GM12878 (cell line): ENCODE data around the gene NAALADL1. TPM values are rescaled to one million over a fixed set of nuclear protein-coding genes. Genes with fewer than 3 reads are reported as not detected.

ENCODE experiments used
- BHLHE40 ChIP-seq, 2 experiments: fragments of 450-650 bp in 1 of 2; IDR thresholded peaks; 2 replicates each; pipeline ENCODE4 v1.6.1; 2011 to 2017; ENCODE audit warnings: low read depth in 2 of 2, borderline replicate concordance in 1 of 2, improper control_type of control experiment in 1 of 2, low read length in 1 of 2, mild to moderate bottlenecking in 1 of 2
- CHD1 ChIP-seq: IDR thresholded peaks from 2 replicates; pipeline ENCODE4 v1.6.1; 2012; ENCODE audit warnings: low read depth, low read length, improper control_type of control experiment
- CHD4 ChIP-seq: fragments of 200-600 bp; sonication (generic); IDR thresholded peaks from 2 replicates; pipeline ENCODE4 v1.6.1; 2016; ENCODE audit warnings: mild to moderate bottlenecking
- CUX1 ChIP-seq: IDR thresholded peaks from 2 replicates; pipeline ENCODE4 v1.6.1; 2012; ENCODE audit warnings: improper control_type of control experiment, low read depth, low read length; ENCODE audit not compliant: insufficient replicate concordance
- EGR1 ChIP-seq, 2 experiments: IDR thresholded peaks; 1 replicate in 1 of 2; 2 replicates in 1 of 2; pipeline ENCODE4 v1.6.1; 2011 to 2012; ENCODE audit warnings: low read depth in 2 of 2, low read length in 2 of 2, borderline replicate concordance in 1 of 2, mild to moderate bottlenecking in 1 of 2, moderate library complexity in 1 of 2
- FOXK2 ChIP-seq: fragments of 450-650 bp; IDR thresholded peaks from 2 replicates; pipeline ENCODE4 v1.6.1; 2017; ENCODE audit warnings: mild to moderate bottlenecking, moderate library complexity
- KDM1A ChIP-seq: fragments of 200-600 bp; sonication (generic); IDR thresholded peaks from 2 replicates; pipeline ENCODE4 v1.6.1; 2016; ENCODE audit warnings: borderline replicate concordance
- NFYA ChIP-seq: IDR thresholded peaks from 2 replicates; pipeline ENCODE4 v1.6.1; 2011; ENCODE audit warnings: low read depth, mild to moderate bottlenecking, low read length, improper control_type of control experiment, borderline replicate concordance
- NKRF ChIP-seq: fragments of 450-650 bp; conservative IDR thresholded peaks from 2 replicates; pipeline ENCODE4 v1.6.1; 2017; ENCODE audit warnings: mild to moderate bottlenecking, moderate library complexity
- RAD21 ChIP-seq: IDR thresholded peaks from 2 replicates; pipeline ENCODE4 v1.6.1; 2011; ENCODE audit warnings: mild to moderate bottlenecking, low read depth, low read length, moderate library complexity; ENCODE audit not compliant: insufficient read depth
- SIN3A ChIP-seq: IDR thresholded peaks from 2 replicates; pipeline ENCODE4 v1.6.1; 2012; ENCODE audit warnings: low read depth, low read length, improper control_type of control experiment
- ZNF384 ChIP-seq: IDR thresholded peaks from 2 replicates; pipeline ENCODE4 v1.6.1; 2012; ENCODE audit warnings: low read depth, mild to moderate bottlenecking, low read length, improper control_type of control experiment, borderline replicate concordance
- ZNF687 ChIP-seq: fragments of 450-650 bp; IDR thresholded peaks from 2 replicates; pipeline ENCODE4 v1.6.1; 2017; ENCODE audit warnings: mild to moderate bottlenecking, moderate library complexity
- polyA plus RNA-seq, 11 experiments: library from polyadenylated mRNA; depleted of rRNA in 4 of 11; unstranded in 6 of 11; stranded (reverse) in 5 of 11; fragments of >200 nt; fragmentation: Nextera tagmentation in 4 of 11; fragmentation: Illumina TruSeq in 1 of 11; extraction: Ambion mirVana in 4 of 11; extraction: Trizol in 1 of 11; gene quantifications; 1 replicate in 1 of 11; 2 replicates in 10 of 11; pipeline versions ENCODE4 v1.2.1 to v1.2.3, GENCODE V29; 2011 to 2016; ENCODE audit warnings: inconsistent platforms in 2 of 11, missing spikeins in 2 of 11, low read depth in 1 of 11
- total RNA-seq, 4 experiments: library from RNA; depleted of rRNA in 3 of 4; stranded (reverse); fragments of >200 nt in 3 of 4; fragmentation: Illumina TruSeq in 1 of 4; extraction: Trizol in 1 of 4; gene quantifications; 2 replicates each; pipeline versions ENCODE4 v1.2.1 to v1.2.3, GENCODE V29; 2013 to 2021

The NAALADL1 gene
- total and polyA plus RNA-seq, 10 of the 15 experiments (the other 5 are each of a cell fraction or from before 2014, with no cell fraction given): 0.77 to 5.5 (median 1.5) TPM

- TF ChIP-seq CUX1 (no peak), ZNF687 (peak; percentile 77), ZNF384 (peak; percentile 59; the same call in 1 of the 2 replicates), NKRF (peak; percentile 82), CHD4 (no peak), EGR1 (IDR thresholded peaks at IDR 0.05; ENCODE audit: borderline replicate concordance in 1 of 2, low read depth in 2 of 2, low read length in 2 of 2) (peak; percentile 69 to 85), KDM1A (no peak), FOXK2 (peak; percentile 85), NFYA (no peak), CHD1 (no peak), SIN3A (peak; percentile 92), BHLHE40 (IDR thresholded peaks at IDR 0.05; ENCODE audit: borderline replicate concordance in 1 of 2, low read depth in 2 of 2, low read length in 1 of 2) (peak; percentile 32 to 71; a peak in 2 of 4 replicates), RAD21 (peak; percentile 11; the same call in 1 of the 2 replicates)
These were observed 37.8 kb upstream of the NAALADL1 start, which contains the start of gene VPS51 (continued) for GRCh38 chr11:65095974-65096806.
